Caki2 (cell line): ENCODE data around the gene ZSWIM5. TPM values are rescaled to one million over a fixed set of nuclear protein-coding genes. Genes with fewer than 3 reads are reported as not detected.
"Not testable (repeated sequence)": the region's sequence is repeated elsewhere in the genome, so short reads cannot be mapped to it uniquely, and the experiment has no call there.

Experiments
- DNase-seq: peaks from one replicate; pipeline ENCODE4 v3.0.0-alpha.2; 2015; ENCODE audit warnings: low read depth
- in situ Hi-C: cut with HindIII; loops from 2 replicates; pipeline ENCODE4 v1.10.0; 2016; ENCODE audit warnings: low sequenced_read_pairs, low pct_unique_long_range_greater_than_20kb, mixed read lengths
- total RNA-seq: library from RNA; depleted of rRNA; stranded (reverse); fragments of >200 nt; shearing (Covaris generic); gene quantifications from 2 replicates; pipeline ENCODE4 v1.2.3, GENCODE V29; 2014; ENCODE audit warnings: low replicate concordance; rRNA removed

ZSWIM5 gene
- total RNA-seq, result 0.81 and 1.6 TPM in 2 replicates

DNA sequence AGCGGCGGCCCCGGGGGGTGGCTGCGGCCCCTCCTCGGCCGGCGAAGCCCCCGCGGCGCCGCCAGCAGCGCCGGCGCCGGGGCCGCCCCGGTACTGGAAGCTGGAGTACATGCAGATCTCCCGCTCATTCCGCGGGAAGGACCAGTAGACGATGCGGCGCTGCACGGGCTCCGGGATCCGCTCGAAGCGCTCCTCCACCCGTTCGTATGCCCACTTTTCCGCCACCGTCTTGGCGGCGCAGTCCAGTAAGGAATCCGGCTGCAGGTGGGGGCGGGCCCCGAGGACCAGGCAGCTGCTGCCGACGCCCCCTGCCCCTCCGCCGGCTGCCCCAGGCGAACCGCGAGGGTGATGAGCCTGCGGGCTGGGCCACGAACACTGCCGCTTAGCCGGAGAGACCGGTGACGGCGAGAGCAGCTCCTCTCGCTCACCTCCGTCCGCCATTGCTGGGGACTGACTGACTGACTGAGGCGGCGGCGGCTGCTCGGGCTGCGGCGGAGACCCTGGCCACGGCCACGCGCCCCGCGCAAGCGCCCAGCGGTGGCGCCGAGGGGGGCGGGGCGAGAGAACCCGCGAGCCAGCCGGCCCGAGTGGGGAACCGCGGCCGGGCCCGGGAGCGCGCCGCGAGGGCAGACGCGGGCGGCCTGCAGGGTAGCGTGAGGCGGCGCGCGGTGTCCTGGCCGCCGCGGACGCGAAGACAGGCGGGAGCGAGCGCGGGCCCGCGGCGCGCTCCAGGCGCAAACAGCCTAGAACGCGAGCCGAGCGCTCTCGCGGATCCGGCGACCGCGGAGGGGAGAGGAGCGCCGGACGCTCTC, at the start of gene ZSWIM5:
Gene ZSWIM5 (minus strand): TSS at position 696 of the 812 bp plus-strand sequence. CDS start 255 bp downstream, at position 441.
- DNase-seq, result peak; percentile 70
- in situ Hi-C loops, result no loop called here

DNA sequence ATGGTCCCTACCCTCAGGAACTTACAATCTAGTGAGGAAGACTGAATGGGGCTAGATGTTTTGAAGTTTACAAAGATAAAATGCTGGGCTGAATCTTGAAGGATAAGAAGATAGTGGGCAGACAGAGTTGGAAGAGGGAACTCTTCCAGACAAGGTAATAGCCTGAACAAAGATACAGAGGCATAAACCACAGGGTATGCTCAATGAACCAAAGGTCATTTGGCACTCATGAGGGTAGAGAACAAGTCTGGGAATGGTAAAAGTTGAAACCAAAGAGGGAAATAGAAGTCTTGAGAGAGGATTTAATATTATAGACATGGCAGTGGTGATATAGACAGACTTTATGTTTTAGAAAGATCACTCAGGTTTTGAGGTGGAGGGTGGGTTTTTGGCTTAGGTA, 48.1 kb upstream of the ZSWIM5 start:
- no peak for DNase-seq
- in situ Hi-C loops, result no loop called here

DNA sequence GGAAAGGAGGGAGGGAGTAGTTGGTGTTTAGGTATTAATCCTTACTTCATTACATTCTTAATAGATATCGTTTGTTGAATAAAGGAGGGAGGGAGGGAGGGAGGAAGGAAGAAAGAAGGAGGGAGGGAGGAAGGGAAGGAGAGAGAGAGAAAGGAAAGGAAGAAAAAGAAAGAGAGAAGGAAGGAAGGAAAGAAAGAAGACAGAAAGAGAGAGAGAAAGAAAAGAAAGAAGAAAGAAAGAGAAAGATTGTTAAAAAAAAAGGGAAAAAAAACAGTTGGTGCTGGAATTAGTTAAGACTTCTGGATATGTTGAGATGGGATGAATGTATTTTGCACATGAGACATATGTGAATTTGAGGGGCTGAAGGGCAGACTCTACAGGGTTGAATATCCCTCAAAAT, 44.1 kb upstream of the ZSWIM5 start:
- in situ Hi-C loops, result no loop called here

DNA sequence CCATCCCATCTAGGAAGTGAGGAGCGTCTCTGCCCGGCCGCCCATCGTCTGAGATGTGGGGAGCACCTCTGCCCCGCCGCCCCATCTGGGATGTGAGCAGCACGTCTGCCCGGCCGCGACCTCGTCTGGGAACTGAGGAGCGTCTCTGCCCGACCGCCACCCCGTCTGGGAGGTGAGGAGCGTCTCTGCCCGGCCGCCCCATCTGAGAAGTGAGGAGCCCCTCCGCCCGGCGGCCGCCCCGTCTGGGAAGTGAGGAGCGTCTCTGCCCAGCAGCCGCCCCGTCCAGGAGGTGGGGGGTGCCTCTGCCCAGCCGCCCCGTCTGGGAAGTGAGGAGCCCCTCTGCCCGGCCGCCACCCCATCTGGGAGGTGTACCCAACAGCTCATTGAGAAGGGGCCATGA, 41.6 kb upstream of the ZSWIM5 start:
- DNase-seq, in situ Hi-C loops: not testable (repeated sequence)

More for the DNA sequence above, 44.1 kb upstream of the ZSWIM5 start:
- DNase-seq, result no peak

DNA sequence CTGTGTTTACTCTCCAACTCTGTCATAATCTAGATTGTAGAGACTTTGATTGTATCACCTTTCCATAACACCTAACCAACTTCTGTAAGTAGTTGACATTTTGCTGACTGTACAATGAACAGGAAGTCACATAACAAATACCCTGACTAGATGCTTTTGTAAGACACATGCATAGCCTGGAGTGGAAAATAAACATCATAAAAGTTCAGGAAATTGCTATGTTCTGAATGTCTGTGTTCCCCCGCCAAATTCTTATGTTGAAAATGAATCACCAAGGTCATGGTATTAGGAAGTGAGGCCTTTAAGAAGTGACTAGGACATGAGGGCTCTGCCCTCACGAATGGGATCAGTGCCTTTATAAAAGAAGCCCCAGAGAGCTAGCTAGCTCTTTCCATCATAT, 40.4 kb upstream of the ZSWIM5 start:
- no peak for DNase-seq

DNA sequence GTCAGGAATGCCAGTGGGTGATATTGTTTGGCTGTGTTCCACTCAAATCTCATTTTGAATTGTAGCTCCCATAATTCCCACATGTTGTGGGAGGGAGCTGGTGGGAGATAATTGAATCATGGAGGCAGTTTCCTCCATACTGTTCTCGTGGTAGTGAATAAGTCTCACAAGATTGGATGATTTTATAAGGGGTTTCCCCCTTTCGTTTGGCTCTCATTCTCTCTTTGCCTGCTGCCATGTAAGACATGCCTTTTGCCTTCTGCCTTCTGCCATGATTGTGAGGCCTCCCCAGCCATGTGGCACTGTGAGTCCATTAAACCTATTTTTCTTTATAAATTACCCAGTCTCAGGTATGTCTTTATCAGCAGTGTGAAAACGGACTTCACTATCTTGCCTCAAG, 40.0 kb upstream of the ZSWIM5 start:
- DNase-seq, in situ Hi-C loops: not testable (repeated sequence)

More for the DNA sequence above, 40.4 kb upstream of the ZSWIM5 start:
- in situ Hi-C loops, result no loop called here

GRCh38 chr1:45244660-45245059, 38.3 kb upstream of the ZSWIM5 start:
- no peak for DNase-seq
- in situ Hi-C loops, result no loop called here

- DNase-seq, result no peak
- in situ Hi-C loops, result no loop called here
These were observed 37.3 kb upstream of the ZSWIM5 start for GRCh38 chr1:45243476-45244343.

DNA sequence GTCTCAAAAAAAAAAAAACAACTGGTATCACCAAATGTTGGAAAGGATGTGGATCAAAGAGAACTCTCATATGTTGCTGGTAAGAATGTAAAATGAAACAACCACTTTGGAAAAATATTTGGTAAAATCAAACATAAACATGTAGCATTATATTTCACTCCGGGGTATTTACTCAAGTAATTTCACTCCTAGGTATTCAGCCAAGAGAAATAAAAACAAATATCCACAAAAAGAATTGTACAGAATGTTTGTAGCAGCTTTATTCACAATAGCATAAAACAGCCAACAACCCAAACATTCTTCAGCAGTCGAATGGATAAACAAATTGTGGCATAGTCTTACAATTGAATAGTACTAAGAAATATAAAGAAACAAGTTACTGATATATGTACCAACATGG, 32.4 kb upstream of the ZSWIM5 start:
- DNase-seq, result no peak
- in situ Hi-C loops, result no loop called here

DNA sequence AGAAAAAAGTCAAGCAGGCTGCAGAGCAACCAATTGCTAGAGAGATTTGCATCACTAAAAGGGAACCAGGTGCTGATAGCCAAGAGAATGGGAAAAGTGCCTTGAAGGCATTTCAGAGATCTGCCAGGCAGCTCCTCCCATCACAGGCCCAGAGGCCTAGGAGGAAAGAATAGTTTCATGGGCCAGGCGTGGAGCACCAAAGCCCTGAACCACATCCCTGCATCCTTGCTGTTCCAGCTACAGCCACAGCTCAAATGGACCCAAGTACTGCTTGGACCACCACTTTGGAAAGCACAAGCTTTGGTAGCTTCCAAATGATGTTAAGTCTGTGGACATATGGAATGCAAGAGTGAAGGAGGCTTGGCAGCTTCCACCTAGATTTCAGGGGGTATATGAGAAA, 29.7 kb upstream of the ZSWIM5 start:
- DNase-seq, result no peak
- in situ Hi-C loops, result no loop called here

- no peak for DNase-seq
- in situ Hi-C loops, result no loop called here
These were observed 24.1 kb upstream of the ZSWIM5 start for GRCh38 chr1:45230537-45230936.

DNA sequence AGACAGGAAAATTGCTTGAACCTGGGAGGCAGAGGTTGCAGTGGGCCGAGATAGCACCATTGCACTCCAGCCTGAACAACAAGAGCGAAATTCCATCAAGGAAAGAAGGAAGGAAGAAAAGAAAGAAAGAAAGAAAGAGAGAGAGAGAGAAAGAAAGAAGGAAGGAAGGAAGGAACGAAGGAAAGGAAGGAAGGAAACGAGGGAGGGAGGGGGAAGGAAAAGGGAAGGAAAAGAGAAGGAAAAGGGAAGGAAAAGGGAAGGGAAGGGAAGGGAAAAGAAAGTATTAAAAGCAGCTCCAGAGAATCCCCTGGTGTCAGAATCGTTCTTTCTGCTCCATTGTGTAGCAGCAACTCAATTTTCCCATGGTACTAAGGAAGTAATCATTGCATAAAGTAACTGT, 19.2 kb upstream of the ZSWIM5 start:
- no peak for DNase-seq
- in situ Hi-C loops, result no loop called here

DNA sequence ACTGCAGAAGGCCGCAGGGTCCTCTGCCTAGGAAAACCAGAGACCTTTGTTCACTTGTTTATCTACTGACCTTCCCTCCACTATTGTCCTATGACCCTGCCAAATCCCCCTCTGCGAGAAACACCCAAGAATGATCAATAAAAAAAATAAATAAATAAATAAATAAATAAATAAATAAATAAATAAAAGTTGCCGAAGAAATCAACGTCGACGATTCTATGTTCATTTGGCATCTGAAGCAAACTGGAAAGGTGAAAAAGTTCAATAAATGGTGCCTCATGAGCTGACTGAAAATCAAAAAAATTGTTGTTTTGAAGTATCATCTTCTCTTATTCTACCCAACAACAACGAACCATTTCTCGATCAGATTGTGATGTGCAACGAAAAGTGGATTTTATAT, 17.3 kb upstream of the ZSWIM5 start:
- in situ Hi-C loops, DNase-seq: not testable (repeated sequence)

- DNase-seq, result no peak
- in situ Hi-C loops, result no loop called here
These were observed 15.3 kb upstream of the ZSWIM5 start for GRCh38 chr1:45221716-45222115.

DNA sequence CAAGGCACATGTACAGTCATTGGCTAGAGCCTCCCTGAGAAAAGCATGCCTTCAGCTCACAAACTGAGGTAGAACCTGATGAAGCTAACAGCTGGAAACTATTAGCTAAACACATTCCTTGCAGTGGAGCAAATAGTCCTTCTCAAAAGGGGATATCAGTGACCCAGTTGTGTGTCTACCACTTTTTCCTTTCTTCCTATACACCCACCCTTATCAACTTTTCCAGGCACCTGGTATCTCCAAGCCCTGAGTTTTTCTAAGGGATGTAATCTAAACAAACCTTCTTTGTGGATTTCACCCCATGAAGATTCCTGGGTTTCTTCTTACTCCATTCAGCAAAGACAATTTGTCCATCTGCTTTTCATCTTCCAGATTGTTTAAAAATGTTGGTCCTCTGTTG, 10.5 kb upstream of the ZSWIM5 start:
- in situ Hi-C loops, result no loop called here
- DNase-seq, result no peak

DNA sequence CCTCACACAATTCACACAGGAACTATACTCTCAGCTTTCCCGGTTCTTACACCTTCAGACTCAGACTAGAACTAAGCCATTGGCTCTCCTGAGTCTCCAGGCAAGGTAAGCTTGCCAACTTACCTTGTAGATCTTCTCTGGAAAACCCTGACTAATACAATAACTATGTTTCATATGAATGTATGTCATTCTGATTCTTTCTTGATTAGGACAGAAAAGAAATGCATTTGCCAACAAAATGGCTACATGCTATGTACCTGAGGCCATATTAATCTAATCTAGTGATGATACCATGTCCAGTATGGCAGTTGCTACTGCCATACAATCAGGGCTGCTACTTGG, 9.8 kb upstream of the ZSWIM5 start:
- DNase-seq, result no peak
- in situ Hi-C loops, result no loop called here

DNA sequence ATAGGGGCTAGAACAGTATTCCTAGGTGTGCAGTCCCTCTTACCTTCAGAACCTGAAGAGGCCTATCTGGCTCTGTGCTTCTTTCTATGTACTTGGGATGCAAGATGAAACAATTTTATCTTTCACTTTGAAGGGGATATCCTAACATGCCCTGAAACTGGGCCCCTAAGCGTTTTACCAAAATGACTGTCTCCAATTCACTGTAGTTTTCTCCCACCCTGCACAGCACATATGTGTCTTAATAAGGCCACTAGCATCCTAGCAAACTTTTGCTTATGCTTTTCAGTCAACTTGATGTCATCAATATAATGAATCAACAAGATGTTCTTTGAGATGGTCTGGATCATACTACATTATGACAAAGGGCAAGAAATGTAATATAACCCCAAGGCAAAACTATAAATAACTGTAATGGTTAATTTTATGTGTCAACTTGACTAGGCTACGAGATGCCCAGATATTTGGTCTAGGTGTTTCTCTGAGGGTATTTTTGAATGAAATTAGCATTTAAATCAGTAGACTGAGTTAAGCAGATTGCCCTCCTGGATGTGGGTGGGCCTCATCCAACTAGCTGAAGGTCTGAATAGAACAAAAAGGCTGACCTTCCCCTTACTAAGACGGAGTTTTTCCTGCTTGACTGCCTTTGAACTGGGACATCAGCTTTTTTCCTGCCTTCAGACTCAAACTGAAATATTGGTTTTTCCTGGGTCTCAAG, 9.2 kb upstream of the ZSWIM5 start:
- in situ Hi-C loops, result no loop called here

GRCh38 chr1:45213892-45214291, 7.5 kb upstream of the ZSWIM5 start:
- in situ Hi-C loops, result no loop called here

More for the DNA sequence above, 9.2 kb upstream of the ZSWIM5 start:
- no peak for DNase-seq

DNA sequence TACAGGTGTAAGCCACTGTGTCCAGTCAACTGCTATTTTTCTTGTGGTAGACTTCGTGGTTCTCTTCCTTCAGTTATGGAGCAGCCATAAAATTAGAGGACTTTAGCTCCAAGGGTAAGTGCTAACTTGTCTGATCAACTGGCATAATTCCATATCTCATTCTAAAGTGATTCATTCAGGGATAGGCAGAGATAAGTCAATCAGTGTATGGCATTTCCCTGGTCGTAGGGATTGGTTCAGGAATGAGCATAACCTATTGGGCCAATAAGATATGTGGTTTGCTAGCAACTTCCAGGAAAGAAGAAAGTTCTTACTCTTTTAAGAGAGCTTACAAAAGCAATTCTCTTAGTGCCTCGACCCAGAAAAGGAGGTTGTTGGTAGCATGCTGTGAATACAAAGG, 4.7 kb upstream of the ZSWIM5 start:
- in situ Hi-C loops, result no loop called here
- no peak for DNase-seq

More at GRCh38 chr1:45213892-45214291, 7.5 kb upstream of the ZSWIM5 start:
- no peak for DNase-seq
